Activated T-helper 17 cell treated with anti-CD3 and anti-CD28 coated beads, Interleukin-2, amount 50 U/mL, for 72 hours (primary cell): ENCODE results near the gene RGMA. TPM values are rescaled to one million over a fixed set of nuclear protein-coding genes. Genes with fewer than 3 reads are reported as not detected.
"Not testable (repeated sequence)": the region's sequence is repeated elsewhere in the genome, so short reads cannot be mapped to it uniquely, and the experiment has no call there.

ENCODE experiments used
- ATAC-seq: fragments of 150-1000 bp; cut with Tn5 transposase; replicated peaks from 2 replicates; pipeline ENCODE4 v1.10.0; 2021; ENCODE audit warnings: mild to moderate bottlenecking, moderate library complexity
- H3K27ac Mint-ChIP-seq: one replicate; pipeline ENCODE4 v1.8.0; 2022; ENCODE audit warnings: mixed read lengths
- H3K27me3 Mint-ChIP-seq: one replicate; pipeline ENCODE4 v1.8.0; 2022; ENCODE audit warnings: mixed read lengths
- H3K36me3 Mint-ChIP-seq: one replicate; pipeline ENCODE4 v1.8.0; 2022; ENCODE audit warnings: low read depth, mild to moderate bottlenecking, mixed read lengths
- H3K4me1 Mint-ChIP-seq: one replicate; pipeline ENCODE4 v1.8.0; 2022; ENCODE audit warnings: mixed read lengths
- H3K4me3 Mint-ChIP-seq: one replicate; pipeline ENCODE4 v1.8.0; 2022; ENCODE audit warnings: mild to moderate bottlenecking, mixed read lengths
- H3K9me3 Mint-ChIP-seq: one replicate; pipeline ENCODE4 v1.8.0; 2022; ENCODE audit warnings: mixed read lengths
- total RNA-seq, 2 donors: library from RNA; stranded (reverse); gene quantifications; one replicate each; pipeline ENCODE4 v1.2.3, GENCODE V29; 2022

The RGMA gene
- total RNA-seq, 2 donors from 2014 or later, result 0.15 to 0.26 TPM

DNA sequence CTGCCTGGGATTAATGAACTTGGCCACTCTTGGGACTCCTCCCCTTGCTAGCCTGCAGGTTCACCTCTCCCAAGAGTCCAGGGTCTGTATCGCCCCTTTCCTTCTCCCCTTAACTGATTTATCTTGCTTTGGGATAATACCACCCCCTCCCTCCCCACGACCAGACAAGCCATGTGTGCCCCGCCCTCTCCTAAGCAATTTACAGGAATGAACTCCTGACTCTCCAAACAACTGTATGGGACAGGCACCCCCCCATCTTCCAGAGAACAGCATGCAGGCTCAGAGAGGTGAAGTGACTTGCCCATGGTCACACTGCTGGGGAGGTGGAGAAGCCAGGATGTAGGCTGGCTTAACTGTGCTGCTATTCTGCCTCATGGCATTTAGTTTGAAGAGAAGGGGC, 46.8 kb downstream of the RGMA start:
- H3K27me3 Mint-ChIP-seq, result no peaks in the 10 kb centered on the region
- H3K36me3 Mint-ChIP-seq, result no peaks in the 10 kb centered on the region
- no peak overlapping the region for H3K27ac Mint-ChIP-seq
- no peak overlapping the region for H3K4me3 Mint-ChIP-seq
- no peak for ATAC-seq
- H3K9me3 Mint-ChIP-seq, result peaks cover 8% of the 10 kb centered on the region
- no peaks in the 10 kb centered on the region for H3K4me1 Mint-ChIP-seq

DNA sequence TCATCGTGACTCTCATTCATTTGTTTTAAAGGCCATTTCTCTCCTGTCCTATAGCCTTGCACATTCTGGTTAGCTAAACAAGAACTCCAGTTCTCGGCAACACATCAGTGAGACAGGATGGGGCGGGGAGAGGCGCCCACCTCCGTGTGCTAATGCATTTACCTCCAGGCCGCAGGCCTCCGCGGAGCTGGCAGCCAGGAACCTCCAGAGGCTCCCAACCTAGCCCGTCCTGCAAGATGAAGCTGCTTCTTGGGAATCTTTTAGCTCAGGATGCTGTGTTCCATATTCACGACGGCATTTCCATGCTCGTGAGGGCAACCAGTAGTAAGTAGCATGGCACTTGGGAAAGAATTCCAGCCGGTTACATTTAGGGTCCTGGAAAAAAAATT, 47.9 kb downstream of the RGMA start:
- peaks cover 4% of the 10 kb centered on the region for H3K9me3 Mint-ChIP-seq
- no peak for ATAC-seq
- no peak overlapping the region for H3K27ac Mint-ChIP-seq
- no peak overlapping the region for H3K4me3 Mint-ChIP-seq
- H3K36me3 Mint-ChIP-seq, result no peaks in the 10 kb centered on the region
- no peaks in the 10 kb centered on the region for H3K27me3 Mint-ChIP-seq
- peaks cover under 1% of the 10 kb centered on the region for H3K4me1 Mint-ChIP-seq

DNA sequence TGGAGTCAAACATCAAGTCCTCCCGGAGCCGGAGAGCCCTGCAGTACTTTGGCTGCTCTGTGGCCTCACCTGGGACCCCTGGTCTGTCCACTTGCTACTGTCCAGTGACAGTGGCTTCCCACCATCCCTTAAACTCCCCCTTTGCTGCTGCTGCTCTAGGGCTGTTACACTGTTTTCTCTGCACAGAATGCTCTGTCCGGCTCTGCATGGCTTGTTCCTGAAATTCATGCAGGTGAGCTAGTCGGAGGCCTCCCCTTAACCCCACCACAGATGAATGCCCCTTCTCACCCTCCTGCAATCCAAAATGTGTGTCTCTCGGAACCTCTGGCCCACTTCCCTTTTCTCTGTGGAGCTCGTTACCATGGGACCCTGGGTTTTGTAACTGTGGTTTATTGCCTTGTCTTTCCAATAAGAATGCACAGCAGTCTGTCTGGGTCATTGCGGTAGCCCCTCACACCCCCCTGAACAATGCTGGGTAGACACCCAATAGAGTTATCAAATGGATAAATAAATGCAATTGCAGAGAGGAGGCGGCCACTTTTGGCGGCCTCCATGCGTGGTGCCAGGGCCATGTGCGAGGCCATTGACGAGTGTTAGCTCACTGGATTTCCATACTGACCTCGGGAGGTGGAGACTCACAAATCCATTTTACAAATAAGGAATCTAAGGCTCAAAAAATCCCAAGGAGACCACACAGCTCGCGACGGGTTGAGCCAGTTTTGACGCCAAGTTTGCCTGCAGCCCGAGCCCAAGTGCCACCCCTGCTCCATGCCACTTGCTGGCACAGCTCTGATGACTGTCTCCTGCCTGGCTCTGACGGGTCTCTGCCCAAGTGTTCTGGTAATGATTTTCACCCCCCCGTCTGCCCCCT, 48.5 kb downstream of the RGMA start:
- no peak overlapping the region for H3K4me3 Mint-ChIP-seq
- H3K9me3 Mint-ChIP-seq, result no peaks in the 10 kb centered on the region
- ATAC-seq, result no peak
- H3K4me1 Mint-ChIP-seq, result peaks cover 4% of the 10 kb centered on the region
- H3K27me3 Mint-ChIP-seq, result no peaks in the 10 kb centered on the region
- H3K27ac Mint-ChIP-seq, result no peak overlapping the region
- no peaks in the 10 kb centered on the region for H3K36me3 Mint-ChIP-seq

DNA sequence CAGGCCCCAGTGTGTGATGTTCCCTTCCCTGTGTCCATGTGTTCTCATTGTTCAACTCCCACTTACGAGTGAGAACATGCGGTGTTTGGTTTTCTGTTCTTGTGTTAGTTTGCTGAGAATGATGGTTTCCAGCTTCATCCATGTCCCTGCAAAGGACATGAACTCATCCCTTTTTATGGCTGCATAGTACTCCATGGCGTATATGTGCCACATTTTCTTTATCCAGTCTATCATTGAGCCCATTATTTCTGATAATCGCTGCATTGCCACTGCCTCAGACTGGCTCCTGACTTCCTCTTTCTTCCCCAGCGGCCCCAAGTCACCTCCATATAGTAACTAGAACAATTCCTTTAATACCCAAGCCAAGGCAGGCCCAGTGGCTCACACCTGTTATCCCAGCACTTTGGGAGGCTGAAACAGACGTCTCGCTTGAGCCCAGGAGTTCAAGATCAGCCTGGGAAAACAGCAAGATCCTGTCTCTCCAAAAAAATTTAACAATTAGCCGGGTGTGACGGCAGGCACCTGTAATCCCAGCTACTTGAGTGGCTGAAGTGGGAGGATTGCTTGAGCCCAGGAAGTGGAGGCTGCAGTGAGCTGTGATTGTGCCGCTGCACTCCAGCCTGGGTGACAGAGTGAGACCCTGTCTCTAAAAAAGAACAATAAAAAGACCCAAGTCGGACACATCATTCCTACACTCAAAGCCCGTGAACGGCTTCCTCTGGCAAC, 49.3 kb downstream of the RGMA start:
- not testable (repeated sequence) for ATAC-seq, H3K27ac Mint-ChIP-seq, H3K9me3 Mint-ChIP-seq, H3K36me3 Mint-ChIP-seq, H3K27me3 Mint-ChIP-seq, H3K4me1 Mint-ChIP-seq, H3K4me3 Mint-ChIP-seq

DNA sequence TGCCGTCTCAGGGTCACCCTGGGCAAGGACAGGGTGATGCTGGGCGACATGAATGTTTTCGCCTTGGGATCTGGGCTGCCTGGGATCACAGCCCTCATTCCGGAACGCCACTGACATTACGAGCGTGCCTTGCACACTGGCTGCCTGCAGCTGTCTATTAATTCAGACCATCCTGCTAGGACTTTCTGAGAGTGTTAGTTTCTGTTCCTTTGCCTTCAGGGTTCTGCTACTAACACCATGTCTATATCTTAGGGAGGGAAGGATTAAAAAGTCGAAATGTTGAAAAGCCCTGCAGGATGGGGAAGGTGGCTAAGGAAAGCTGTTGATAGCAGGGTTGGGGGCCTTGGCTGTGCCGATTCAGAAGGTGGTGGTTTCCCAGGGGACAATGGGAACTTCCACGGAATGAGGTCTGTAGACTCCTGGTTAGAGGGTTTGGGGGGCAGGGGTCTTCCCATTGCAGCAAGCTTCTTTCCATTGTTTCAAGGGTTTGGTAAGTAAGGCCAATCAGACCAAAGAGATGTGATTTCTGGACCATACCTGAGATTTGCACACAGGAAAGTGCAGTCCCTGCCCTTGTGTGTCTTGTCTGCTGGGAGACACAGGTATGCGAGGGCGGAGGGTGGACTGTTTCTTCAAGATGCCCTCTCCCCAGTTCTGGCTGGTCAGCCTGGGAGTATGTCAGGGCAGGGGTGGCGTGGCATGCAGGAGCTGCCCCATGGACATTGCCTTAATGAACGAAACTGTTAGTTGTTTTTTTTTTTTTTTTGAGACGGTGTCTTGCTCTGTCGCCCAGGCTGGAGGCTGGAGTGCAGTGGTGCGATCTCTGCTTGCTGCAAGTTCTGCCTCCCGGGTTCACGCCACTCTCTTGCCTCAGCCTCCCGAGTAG, 50.9 kb downstream of the RGMA start:
- Mint-ChIP-seq H3K4me1 (peaks cover 4% of the 10 kb centered on the region), H3K4me3 (no peak overlapping the region)

DNA sequence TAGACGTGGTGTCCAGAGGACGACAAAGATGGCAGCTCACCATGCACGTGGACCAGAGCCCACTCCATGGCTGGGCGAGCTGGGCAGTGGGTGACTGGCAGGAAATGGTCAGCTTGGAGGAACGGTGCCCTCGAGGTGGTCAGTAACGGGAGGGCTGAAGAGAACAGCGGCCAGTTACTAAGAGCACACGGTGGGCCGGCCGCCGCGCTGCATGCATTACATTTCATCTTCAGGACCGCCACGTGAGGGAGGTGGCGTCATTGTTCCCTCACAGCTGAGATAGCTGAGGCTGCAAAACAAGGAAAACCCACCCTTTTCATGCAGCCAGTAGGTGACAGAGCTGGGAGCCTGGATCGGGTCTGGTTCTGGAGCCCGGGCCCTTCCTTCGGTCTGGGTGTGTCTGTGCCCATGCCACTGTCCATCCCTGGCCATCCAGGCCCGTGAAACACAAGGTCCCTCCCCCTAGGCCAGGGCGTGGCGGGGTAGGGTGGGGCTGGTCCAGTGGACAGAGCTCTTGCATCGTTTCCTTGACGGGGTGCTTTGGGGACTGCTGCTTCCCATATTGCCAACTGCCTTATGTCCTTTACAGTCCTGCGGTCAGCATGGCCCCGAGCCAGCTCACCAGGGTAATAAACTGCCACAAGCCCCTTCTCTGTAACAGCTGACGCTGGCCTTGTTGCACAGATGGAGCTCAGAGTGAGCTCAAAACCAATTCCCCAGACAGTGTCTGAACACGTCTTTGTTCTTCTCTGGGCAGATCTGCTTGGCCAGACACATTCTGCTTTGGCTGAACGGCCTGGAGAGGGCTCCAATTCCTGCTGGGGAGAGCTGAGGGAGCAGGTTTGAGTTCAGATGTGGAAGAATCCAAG, 51.8 kb downstream of the RGMA start:
- Mint-ChIP-seq H3K27ac (no peak overlapping the region), H3K4me1 (peaks cover 4% of the 10 kb centered on the region), H3K27me3 (no peaks in the 10 kb centered on the region), H3K4me3 (no peak overlapping the region), H3K36me3 (no peaks in the 10 kb centered on the region), H3K9me3 (no peaks in the 10 kb centered on the region)
- no peak for ATAC-seq

More for the DNA sequence above, 50.9 kb downstream of the RGMA start:
- Mint-ChIP-seq H3K9me3 (no peaks in the 10 kb centered on the region), H3K36me3 (no peaks in the 10 kb centered on the region), H3K27ac (no peak overlapping the region), H3K27me3 (no peaks in the 10 kb centered on the region)
- ATAC-seq, result no peak

DNA sequence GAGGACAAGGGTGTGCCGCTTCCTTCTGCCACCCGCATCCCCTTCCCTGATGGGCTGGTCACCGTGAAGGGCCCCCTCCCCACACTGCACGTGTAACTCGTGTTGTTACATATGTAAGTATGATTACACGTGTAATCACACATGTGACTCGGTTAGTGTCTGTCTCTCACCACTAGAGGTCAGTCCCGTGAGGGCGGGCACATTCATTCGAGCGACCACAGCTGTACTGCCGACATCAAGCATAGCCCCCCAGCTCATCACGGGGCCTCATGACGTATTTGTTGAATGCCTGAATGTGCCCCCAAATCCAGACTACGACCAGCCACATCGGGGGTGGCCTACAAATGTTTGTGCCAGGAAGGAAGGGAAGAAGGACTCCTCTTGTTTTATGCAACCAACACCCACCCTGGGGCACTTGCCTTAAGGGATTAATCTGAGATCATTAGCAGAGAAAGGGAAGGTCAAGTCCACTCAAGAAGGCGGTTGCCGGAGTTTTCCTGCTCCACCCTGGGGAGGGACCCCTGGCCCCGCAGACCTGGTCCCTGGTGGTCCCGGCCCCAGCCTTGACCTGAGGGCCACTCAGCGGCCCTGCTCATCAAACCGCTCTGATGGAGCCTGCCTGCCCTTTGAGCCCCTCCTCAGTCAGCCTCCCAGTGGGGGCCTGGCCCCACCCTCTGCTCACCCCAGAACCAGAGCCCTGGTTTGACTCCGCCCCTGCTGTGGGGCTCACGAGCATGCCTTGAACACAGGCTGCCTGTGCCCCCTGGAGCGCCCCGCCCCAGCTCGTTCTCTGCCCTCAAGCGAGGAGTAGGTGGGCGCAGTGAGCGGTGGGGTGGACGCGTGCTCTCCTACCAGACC, 52.8 kb downstream of the RGMA start:
- H3K27ac Mint-ChIP-seq, result peak overlapping the region; percentile 39
- ATAC-seq, result peak; percentile 76
- H3K27me3 Mint-ChIP-seq, result no peaks in the 10 kb centered on the region
- H3K9me3 Mint-ChIP-seq, result no peaks in the 10 kb centered on the region
- H3K4me1 Mint-ChIP-seq, result peaks cover 4% of the 10 kb centered on the region
- H3K4me3 Mint-ChIP-seq, result peak overlapping the region; percentile 41
- H3K36me3 Mint-ChIP-seq, result no peaks in the 10 kb centered on the region

DNA sequence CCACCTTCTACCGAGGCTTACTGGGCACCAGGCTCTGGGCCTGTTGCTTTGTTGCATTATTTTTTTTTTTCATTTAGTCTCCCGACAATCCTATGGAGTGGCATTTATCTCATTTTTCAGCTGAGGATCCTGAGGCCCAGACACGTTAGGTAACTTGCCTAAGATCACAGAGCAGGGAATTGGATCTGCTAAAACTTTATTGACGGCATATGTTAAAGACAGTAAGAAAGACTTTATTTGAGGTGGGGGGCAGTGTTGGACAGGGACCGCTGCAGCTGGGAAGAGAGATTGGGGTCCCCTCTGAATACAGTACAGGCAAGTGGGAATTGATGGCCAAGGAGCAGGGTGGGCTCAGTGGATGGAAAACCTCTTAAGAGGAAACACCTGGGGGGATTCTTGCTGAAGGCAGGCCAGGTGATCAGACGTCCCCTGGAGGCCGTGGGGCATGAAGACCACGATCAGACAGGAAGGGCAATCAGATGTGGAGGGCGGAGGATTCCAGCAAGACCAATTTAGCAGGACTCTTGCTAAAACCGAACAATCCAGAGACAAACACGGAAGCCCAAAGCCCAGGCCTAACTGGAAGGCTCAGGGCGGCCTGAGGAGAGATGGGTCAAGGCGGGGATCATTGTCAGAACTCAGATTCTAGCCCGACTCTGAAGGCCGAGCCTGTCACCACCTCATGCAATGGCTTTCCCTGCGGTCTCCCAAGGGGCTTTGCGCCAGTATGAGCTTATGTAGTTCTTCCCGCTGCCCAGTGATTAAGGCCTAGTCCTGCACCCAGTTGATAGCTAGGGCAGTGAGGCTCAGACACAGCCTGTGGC, 53.7 kb downstream of the RGMA start:
- Mint-ChIP-seq H3K9me3 (no peaks in the 10 kb centered on the region), H3K4me3 (no peak overlapping the region), H3K27ac (peak overlapping the region; percentile 11), H3K27me3 (no peaks in the 10 kb centered on the region), H3K4me1 (peaks cover 8% of the 10 kb centered on the region), H3K36me3 (no peaks in the 10 kb centered on the region)
- ATAC-seq, result peak; percentile 16

DNA sequence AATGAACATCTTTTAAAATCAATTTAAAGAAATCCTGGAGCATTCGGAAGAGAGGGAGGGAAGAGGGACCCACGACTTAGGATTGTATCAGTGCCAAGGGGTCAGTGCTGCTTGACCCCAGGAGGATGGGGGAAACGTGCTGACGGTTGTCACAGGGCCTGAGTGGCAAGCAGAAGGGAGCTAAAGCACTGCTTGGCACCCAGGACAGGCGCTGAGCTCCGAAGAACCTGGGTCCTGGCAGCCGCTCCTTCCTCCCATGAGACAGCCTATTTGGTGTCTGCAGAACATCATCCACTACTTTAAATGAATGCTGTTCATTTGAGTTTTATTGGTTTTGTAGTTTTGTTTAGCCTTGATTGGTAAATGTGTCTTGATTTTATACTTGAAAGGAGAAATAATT, 54.5 kb downstream of the RGMA start:
- no peaks in the 10 kb centered on the region for H3K36me3 Mint-ChIP-seq
- no peaks in the 10 kb centered on the region for H3K27me3 Mint-ChIP-seq
- H3K27ac Mint-ChIP-seq, result peak overlapping the region; percentile 11
- no peaks in the 10 kb centered on the region for H3K9me3 Mint-ChIP-seq
- no peak for ATAC-seq
- no peak overlapping the region for H3K4me3 Mint-ChIP-seq
- H3K4me1 Mint-ChIP-seq, result peaks cover 16% of the 10 kb centered on the region

DNA sequence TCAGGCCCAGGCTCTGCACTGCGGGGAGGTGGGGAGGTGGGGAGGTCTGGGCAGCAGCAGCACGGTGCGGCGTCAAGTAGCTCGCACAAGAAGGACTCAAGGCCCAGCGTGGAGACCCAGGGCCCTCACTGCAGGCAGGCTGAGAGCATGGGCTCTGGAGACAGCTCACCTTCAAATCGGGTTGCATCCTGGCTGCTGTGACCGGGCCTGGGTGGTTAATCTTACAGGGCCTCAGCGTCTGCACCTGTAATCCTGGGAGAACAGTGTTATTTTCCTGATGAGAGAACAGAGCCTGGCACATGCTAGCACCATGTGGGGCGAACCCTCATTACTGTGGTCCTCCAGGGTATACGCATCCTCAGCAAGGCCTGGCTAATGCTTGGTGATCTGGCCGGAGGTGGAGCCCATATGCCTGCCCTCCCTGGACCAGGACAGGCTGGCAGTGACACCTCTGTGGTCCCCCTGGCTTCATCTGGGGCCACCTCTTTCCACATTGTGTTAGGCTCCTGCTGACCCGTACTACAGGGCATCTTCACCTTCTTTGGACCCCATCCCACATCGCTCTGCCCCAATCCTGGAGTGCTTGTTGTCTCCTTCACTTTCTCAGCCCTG, 55.5 kb downstream of the RGMA start:
- no peak for ATAC-seq
- Mint-ChIP-seq H3K27me3 (no peaks in the 10 kb centered on the region), H3K9me3 (no peaks in the 10 kb centered on the region), H3K36me3 (no peaks in the 10 kb centered on the region), H3K27ac (no peak overlapping the region), H3K4me3 (no peak overlapping the region), H3K4me1 (peaks cover 19% of the 10 kb centered on the region)

DNA sequence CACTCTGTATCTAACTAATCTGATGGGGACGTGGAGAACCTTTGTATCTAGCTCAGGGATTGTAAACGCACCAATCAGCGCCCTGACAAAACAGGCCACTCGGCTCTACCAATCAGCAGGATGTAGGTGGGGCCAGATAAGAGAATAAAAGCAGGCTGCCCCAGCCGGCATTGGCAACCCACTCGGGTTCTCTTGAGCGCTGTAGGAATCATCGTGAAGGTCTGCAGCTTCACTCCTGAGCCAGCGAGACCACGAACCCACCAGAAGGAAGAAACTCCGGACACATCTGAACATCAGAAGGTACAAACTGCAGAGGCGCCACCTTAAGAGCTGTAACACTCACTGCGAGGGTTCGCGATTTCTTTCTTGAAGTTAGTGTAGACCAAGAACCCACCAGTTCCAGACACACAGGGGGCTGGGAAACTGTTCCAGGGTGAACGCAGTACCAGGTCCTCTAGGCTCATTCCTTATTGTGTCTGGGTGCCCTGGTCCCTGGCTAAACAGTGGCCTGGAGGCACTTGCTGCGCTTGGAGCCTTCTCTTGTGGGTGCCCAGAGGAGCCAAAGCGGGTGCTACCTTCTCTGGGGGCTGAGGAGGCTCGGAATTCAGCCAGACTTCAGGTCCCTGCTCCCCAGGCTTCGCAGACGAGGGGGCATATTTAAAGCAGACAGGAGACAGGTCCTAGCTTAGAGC, 56.4 kb downstream of the RGMA start:
- not testable (repeated sequence) for H3K27me3 Mint-ChIP-seq, H3K4me3 Mint-ChIP-seq, H3K27ac Mint-ChIP-seq, H3K36me3 Mint-ChIP-seq, H3K9me3 Mint-ChIP-seq, ATAC-seq
- peaks cover 19% of the 10 kb centered on the region for H3K4me1 Mint-ChIP-seq
